ENCODE results near the gene ADK.
"Not testable (repeated sequence)": the region's sequence is repeated elsewhere in the genome, so short reads cannot be mapped to it uniquely, and the experiment has no call there.

- not testable (repeated sequence) for TF ChIP-seq CTCF, POLR2A (IDR thresholded peaks at IDR 0.05)
Measured at GRCh38 chr10:74222467-74222866, 71.4 kb downstream of the ADK start.

All from thyroid gland (tissue), 4 donors.